GM18951 (cell line): ENCODE measurements around the gene CLASP2.

Source experiments
- POLR2A ChIP-seq: IDR thresholded peaks from 4 replicates; pipeline ENCODE4 v1.6.1; 2011; ENCODE audit warnings: mild to moderate bottlenecking; ENCODE audit not compliant: insufficient read length, insufficient read depth; ENCODE audit errors: extremely low read depth
- in situ Hi-C: fragments of 300-500 bp; cut with MboI; formaldehyde crosslinking; loops from one replicate; pipeline ENCODE4 v1.12.0; 2022; ENCODE audit warnings: low sequenced_read_pairs, mixed read lengths, inconsistent platforms; ENCODE audit not compliant: unreplicated experiment

Gene CLASP2

GRCh38 chr3:33537133-33537532 lies 180.9 kb downstream of the CLASP2 start:
- TF ChIP-seq POLR2A, result no peak
- in situ Hi-C loops, result no loop called here

- in situ Hi-C loops, result no loop called here
- no peak for TF ChIP-seq POLR2A
Observed at GRCh38 chr3:33526787-33527186, 191.3 kb downstream of the CLASP2 start.

- in situ Hi-C loops, result no loop called here
- no peak for TF ChIP-seq POLR2A
Observed at GRCh38 chr3:33525232-33525631, 192.8 kb downstream of the CLASP2 start.

- TF ChIP-seq POLR2A, result no peak
- in situ Hi-C loops, result no loop called here
Observed at GRCh38 chr3:33523093-33523667, 194.9 kb downstream of the CLASP2 start.

- TF ChIP-seq POLR2A, result no peak
- in situ Hi-C loops, result no loop called here
Observed at GRCh38 chr3:33521736-33522135, 196.3 kb downstream of the CLASP2 start.

GRCh38 chr3:33513262-33513863 lies 204.7 kb downstream of the CLASP2 start:
- in situ Hi-C loops, result no loop called here
- no peak for TF ChIP-seq POLR2A

GRCh38 chr3:33505027-33505426 lies 213.0 kb downstream of the CLASP2 start:
- in situ Hi-C loops, result no loop called here

GRCh38 chr3:33496449-33496848 lies 221.6 kb downstream of the CLASP2 start:
- in situ Hi-C loops, result no loop called here
- no peak for TF ChIP-seq POLR2A

More at GRCh38 chr3:33505027-33505426, 213.0 kb downstream of the CLASP2 start:
- TF ChIP-seq POLR2A, result no peak

GRCh38 chr3:33491721-33492120 lies 226.3 kb downstream of the CLASP2 start:
- in situ Hi-C loops, result no loop called here
- TF ChIP-seq POLR2A, result no peak

- TF ChIP-seq POLR2A, result no peak
- in situ Hi-C loops, result no loop called here
Observed at GRCh38 chr3:33490641-33491241, 227.3 kb downstream of the CLASP2 start.

- in situ Hi-C loops, result no loop called here
- TF ChIP-seq POLR2A, result no peak
Observed at GRCh38 chr3:33488683-33489082, 229.4 kb downstream of the CLASP2 start.

GRCh38 chr3:33488246-33488645 lies 229.8 kb downstream of the CLASP2 start:
- in situ Hi-C loops, result no loop called here
- TF ChIP-seq POLR2A, result no peak

- in situ Hi-C loops, result no loop called here
- no peak for TF ChIP-seq POLR2A
Observed at GRCh38 chr3:33482111-33482521, 235.9 kb downstream of the CLASP2 start.

GRCh38 chr3:33474896-33475295 lies 243.2 kb downstream of the CLASP2 start:
- no peak for TF ChIP-seq POLR2A
- in situ Hi-C loops, result no loop called here
